Breast epithelium (tissue), 4 donors: ENCODE data around the gene PKNOX2. TPM values are rescaled to one million over a fixed set of nuclear protein-coding genes. Genes with fewer than 3 reads are reported as not detected.
A peak's percentile ranks its signal among the peaks of the same experiment; 100 is the strongest.

Experiments used
- DNase-seq, 2 donors: peaks; one replicate each; pipeline ENCODE4 v3.0.0-alpha.2; 2019; ENCODE audit warnings: low spot score in 2 of 2
- H3K27ac ChIP-seq, 2 donors: fragments of 200-600 bp; sonication (generic) in 1 of 2; one replicate each; pipeline ENCODE4 v1.5.1; 2016 to 2019; ENCODE audit warnings: mild to moderate bottlenecking in 1 of 2
- H3K27me3 ChIP-seq, 2 donors: fragments of 200-600 bp; sonication (generic) in 1 of 2; one replicate each; pipeline versions ENCODE4 v1.5.1 to v1.6.0; 2017 to 2019; ENCODE audit warnings: control low read depth in 1 of 2, mild to moderate bottlenecking in 1 of 2
- H3K36me3 ChIP-seq: fragments of 200-600 bp; one replicate; pipeline ENCODE4 v1.5.1; 2019
- H3K4me1 ChIP-seq, 2 donors: fragments of 200-600 bp; sonication (generic); one replicate each; pipeline ENCODE4 v1.5.1; 2016 to 2019; ENCODE audit warnings: control low read depth in 1 of 2
- H3K4me3 ChIP-seq, 3 donors: fragments of 200-600 bp; sonication (generic); 1 replicate in 2 of 3; 2 replicates in 1 of 3; pipeline ENCODE4 v1.5.1; 2016 to 2019; ENCODE audit warnings: mild to moderate bottlenecking in 3 of 3, moderate library complexity in 2 of 3
- H3K9me3 ChIP-seq, 2 donors: fragments of 200-600 bp; sonication (generic) in 1 of 2; one replicate each; pipeline ENCODE4 v1.5.1; 2016 to 2019; ENCODE audit warnings: control low read depth in 1 of 2
- POLR2A ChIP-seq: fragments of 450-650 bp; IDR thresholded peaks from one replicate; pipeline ENCODE4 v1.6.1; 2016; ENCODE audit warnings: antibody characterized with exemption, mild to moderate bottlenecking, moderate library complexity
- POLR2AphosphoS5 ChIP-seq, 3 donors: sonication (generic); formaldehyde crosslinking; IDR thresholded peaks; one replicate each; pipeline ENCODE4 v1.6.1; 2017; ENCODE audit warnings: antibody characterized with exemption in 3 of 3
- intact Hi-C: fragments of 100-400 bp; cut with DNase I; formaldehyde crosslinking; loops from one replicate; pipeline ENCODE4 v1.15.1; 2023; ENCODE audit warnings: low total_unique reads
- total RNA-seq, 3 donors: library from RNA; depleted of rRNA; stranded (reverse); fragments of >200 nt; gene quantifications; one replicate each; pipeline ENCODE4 v1.1.0, GENCODE V29; 2016
- TF ChIP-seq, protein P1 (sequence below), 3 donors: fragments of 450-650 bp; IDR thresholded peaks; one replicate each; pipeline ENCODE4 v1.5.1; 2016 to 2017; ENCODE audit warnings: antibody characterized with exemption in 3 of 3, mild to moderate bottlenecking in 3 of 3, moderate library complexity in 3 of 3

The PKNOX2 gene
- total RNA-seq, 3 donors from 2014 or later, result 0.32 to 1.0 (median 0.66) TPM

DNA sequence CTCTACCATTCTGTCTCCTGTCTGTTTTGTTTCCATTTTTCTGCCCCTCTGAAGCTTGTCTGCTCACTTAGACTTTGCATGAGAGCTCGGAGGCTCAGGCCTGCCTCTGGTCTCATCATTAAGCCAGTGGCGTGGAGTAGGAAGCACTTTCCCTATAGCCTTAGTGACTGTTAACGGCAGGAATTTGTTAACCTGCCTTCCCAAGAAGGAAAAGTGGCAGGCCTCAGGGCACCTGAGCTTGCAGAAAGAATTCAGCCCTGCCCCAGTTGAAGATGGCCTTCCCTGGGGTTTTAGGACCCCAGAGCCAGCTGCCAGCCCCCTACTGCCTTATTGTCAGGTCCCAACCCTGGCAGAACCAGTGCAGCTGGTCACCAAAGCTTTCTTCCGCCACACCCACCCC, 93.2 kb downstream of the PKNOX2 start:
- no peak for DNase-seq
- no peaks in the 10 kb centered on the region for H3K9me3 ChIP-seq
- H3K27ac ChIP-seq, result no peak overlapping the region
- intact Hi-C loops, result no loop called here
- no peak overlapping the region for H3K4me3 ChIP-seq
- no peaks in the 10 kb centered on the region for H3K27me3 ChIP-seq
- no peak for TF ChIP-seq POLR2AphosphoS5 (IDR thresholded peaks at IDR 0.05)
- TF ChIP-seq, protein P1, sequence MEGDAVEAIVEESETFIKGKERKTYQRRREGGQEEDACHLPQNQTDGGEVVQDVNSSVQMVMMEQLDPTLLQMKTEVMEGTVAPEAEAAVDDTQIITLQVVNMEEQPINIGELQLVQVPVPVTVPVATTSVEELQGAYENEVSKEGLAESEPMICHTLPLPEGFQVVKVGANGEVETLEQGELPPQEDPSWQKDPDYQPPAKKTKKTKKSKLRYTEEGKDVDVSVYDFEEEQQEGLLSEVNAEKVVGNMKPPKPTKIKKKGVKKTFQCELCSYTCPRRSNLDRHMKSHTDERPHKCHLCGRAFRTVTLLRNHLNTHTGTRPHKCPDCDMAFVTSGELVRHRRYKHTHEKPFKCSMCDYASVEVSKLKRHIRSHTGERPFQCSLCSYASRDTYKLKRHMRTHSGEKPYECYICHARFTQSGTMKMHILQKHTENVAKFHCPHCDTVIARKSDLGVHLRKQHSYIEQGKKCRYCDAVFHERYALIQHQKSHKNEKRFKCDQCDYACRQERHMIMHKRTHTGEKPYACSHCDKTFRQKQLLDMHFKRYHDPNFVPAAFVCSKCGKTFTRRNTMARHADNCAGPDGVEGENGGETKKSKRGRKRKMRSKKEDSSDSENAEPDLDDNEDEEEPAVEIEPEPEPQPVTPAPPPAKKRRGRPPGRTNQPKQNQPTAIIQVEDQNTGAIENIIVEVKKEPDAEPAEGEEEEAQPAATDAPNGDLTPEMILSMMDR (IDR thresholded peaks at IDR 0.05), result no peak
- no peaks in the 10 kb centered on the region for H3K4me1 ChIP-seq
- H3K36me3 ChIP-seq, result no peaks in the 10 kb centered on the region

DNA sequence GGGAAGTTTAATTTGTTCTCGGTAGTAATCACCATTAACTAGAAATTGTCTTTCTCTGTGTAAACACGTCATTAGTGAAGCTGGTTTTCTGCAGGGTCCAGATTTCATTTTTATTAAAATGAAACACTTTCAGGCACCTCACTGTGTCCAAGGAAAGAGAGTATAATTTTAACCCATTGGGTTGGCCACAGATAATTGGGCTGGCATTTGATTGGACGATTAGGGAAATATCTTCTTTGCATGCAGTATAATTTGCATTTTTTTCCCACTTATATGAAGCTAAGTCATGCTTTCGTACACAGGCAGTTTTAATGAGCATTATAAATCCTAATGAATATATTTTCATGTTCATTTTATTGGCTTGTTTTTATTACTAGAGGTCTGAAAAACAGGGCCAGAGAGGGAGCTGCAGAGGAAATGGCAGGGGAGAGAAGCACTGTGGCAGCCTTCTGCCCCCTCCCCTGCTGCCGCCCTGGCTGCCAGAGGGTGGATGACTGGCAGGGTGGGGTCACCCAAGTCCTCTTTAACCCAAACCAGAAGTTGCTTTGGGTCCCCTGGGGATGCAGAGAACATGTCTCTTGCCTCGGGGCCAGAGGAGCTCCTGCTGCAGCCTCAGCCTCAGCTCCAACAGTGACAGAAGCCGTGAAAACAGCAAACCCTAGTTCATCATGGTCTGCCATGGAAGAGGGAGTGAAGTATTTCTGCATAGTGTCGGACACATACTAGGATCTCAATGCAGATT, 93.9 kb downstream of the PKNOX2 start:
- peaks cover 0 to 5% of the 10 kb centered on the region in 2 donors for H3K27me3 ChIP-seq
- intact Hi-C loops, result no loop called here
- H3K27ac ChIP-seq, result no peak overlapping the region
- DNase-seq, result no peak
- no peaks in the 10 kb centered on the region for H3K9me3 ChIP-seq
- no peaks in the 10 kb centered on the region for H3K4me1 ChIP-seq
- no peak overlapping the region for H3K4me3 ChIP-seq
- H3K36me3 ChIP-seq, result no peaks in the 10 kb centered on the region
- TF ChIP-seq POLR2AphosphoS5 (IDR thresholded peaks at IDR 0.05) (no peak), POLR2A (no peak)
- TF ChIP-seq, protein P1 (IDR thresholded peaks at IDR 0.05), result no peak

DNA sequence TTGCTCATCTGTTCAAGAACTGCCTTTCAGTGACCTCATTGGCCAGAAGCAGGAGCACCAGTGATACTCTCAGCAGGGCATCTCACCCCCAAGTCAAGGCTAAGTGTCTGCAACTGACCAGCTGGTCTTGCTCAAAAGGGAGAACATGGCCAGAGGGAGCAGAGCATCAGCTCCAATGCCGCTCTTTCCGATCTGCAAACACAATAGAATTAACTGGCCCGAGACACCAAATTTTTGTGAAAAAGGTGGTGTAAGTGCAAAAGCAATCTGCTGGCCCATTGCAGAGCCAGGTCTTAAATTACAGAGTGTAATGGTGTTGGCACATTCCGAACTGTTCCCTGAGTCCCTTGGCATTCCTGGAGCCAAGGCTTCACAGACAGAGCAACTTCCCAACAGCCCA, 97.0 kb downstream of the PKNOX2 start:
- Histone ChIP-seq H3K36me3 (no peaks in the 10 kb centered on the region), H3K4me3 (no peak overlapping the region), H3K4me1 (no peaks in the 10 kb centered on the region), H3K27ac (no peak overlapping the region), H3K9me3 (no peaks in the 10 kb centered on the region), H3K27me3 (peaks cover 0 to 13% of the 10 kb centered on the region in 2 donors)
- intact Hi-C loops, result no loop called here
- TF ChIP-seq POLR2A, result no peak
- no peak for TF ChIP-seq POLR2AphosphoS5 (IDR thresholded peaks at IDR 0.05)
- TF ChIP-seq, protein P1 (IDR thresholded peaks at IDR 0.05), result no peak
- no peak for DNase-seq

DNA sequence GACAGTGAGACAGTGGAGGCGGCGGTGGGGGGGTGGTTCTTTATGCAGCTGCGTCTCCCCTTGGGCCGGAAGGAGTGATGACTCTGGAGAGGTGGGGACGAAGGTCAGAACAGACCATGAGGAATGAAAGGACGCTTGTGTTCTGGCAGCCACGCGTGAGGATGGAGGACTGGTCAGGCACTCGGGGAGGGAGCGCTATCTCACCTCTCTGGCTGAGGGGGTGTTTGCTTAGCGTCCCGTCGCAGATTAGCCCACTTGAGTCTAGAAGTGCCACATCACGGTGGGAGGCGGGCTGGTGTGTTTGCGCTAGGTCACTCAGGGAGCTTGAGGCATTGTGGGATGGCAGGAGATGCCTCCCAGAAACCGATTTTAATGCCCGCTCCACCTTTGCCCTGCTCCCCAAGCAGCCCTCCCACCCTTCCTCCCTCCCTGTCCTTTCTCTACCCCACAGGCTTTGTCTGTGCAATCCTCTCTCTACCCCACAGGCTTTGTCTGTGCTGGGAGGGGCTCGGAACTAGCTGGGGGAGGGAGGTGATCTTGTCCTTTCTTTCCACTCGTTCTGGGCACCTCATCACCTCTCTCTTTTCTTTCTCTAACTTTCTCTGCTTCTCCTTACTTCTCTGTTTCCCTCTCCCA, 97.8 kb downstream of the PKNOX2 start:
- no peak overlapping the region for H3K4me3 ChIP-seq
- H3K4me1 ChIP-seq, result no peaks in the 10 kb centered on the region
- DNase-seq, result no peak
- no peak overlapping the region for H3K27ac ChIP-seq
- intact Hi-C loops, result no loop called here
- TF ChIP-seq POLR2A (no peak), POLR2AphosphoS5 (IDR thresholded peaks at IDR 0.05) (no peak)
- TF ChIP-seq, protein P1 (IDR thresholded peaks at IDR 0.05), result no peak
- H3K36me3 ChIP-seq, result no peaks in the 10 kb centered on the region
- H3K9me3 ChIP-seq, result no peaks in the 10 kb centered on the region
- H3K27me3 ChIP-seq, result peaks cover 0 to 13% of the 10 kb centered on the region in 2 donors

DNA sequence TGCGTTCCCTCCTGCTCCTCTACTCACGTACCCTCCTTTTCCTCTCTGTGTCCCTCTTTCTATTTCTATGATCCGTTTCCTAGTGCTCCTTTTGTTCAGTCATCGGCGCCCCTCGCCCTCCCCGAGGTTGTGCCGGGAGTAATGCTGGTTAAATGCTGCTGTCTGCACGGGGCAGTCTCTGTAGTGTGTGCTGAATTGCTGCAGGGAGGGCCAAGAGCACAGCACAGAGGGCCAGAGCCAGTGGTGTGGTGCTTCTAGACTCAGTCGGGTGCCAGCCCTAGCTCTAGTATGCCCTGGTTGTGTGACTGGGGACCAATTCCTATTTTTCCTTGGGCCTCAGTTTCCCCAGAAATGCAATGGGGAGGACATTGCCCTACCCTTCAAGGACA, 98.3 kb downstream of the PKNOX2 start:
- Histone ChIP-seq H3K9me3 (no peaks in the 10 kb centered on the region), H3K4me1 (no peaks in the 10 kb centered on the region), H3K36me3 (no peaks in the 10 kb centered on the region), H3K27me3 (peaks cover 0 to 13% of the 10 kb centered on the region in 2 donors), H3K4me3 (peak overlapping the region in 1 of 3 donors; percentile 44), H3K27ac (no peak overlapping the region)
- no peak for DNase-seq
- TF ChIP-seq, protein P1 (IDR thresholded peaks at IDR 0.05), result no peak
- TF ChIP-seq POLR2AphosphoS5 (IDR thresholded peaks at IDR 0.05), result no peak
- TF ChIP-seq POLR2A, result no peak
- intact Hi-C loops, result no loop called here
